IMR-90 (cell line): ENCODE results near the gene SLC35B4. TPM values are rescaled to one million over a fixed set of nuclear protein-coding genes. Genes with fewer than 3 reads are reported as not detected.

Experiments
- ATAC-seq: fragments of 200-7000 bp; cut with Tn5 transposase; 2 replicates; pipeline ENCODE4 v1.9.1; 2020; ENCODE audit warnings: low read depth, mild to moderate bottlenecking, moderate library complexity
- BruUV-seq: library from RNA; stranded (reverse); fragments of 400-500 nt; replicated peaks from 2 replicates; lab custom pipeline; 2021; lab: Mats Ljungman, UMichigan
- CTCF ChIA-PET: fragments of 300-600 bp; formaldehyde crosslinking; extraction: SDS; loops from one replicate; lab custom pipeline; 2021; ENCODE audit warnings: antibody characterized with exemption; lab: Yijun Ruan, JAX
- POLR2A ChIA-PET: fragments of 300-600 bp; sonication (Branson Sonifier 250); formaldehyde crosslinking; loops from one replicate; lab custom pipeline; 2022; ENCODE audit warnings: antibody characterized with exemption; ENCODE audit not compliant: unreplicated experiment; lab: Charles Lee
- DNase-seq: peaks from one replicate; pipeline ENCODE4 v3.0.0; 2013
- H2AFZ ChIP-seq: replicated peaks from 2 replicates; pipeline ENCODE3; 2013; ENCODE audit warnings: low read length, mild to moderate bottlenecking; ENCODE audit not compliant: poor library complexity
- H2AK5ac ChIP-seq: 2 replicates; pipeline ENCODE4 v1.6.1; 2013; ENCODE audit warnings: low read depth, low read length, inconsistent platforms
- H2AK9ac ChIP-seq: replicated peaks from 2 replicates; pipeline ENCODE3; 2013; ENCODE audit warnings: mild to moderate bottlenecking, low read depth, low read length, moderate library complexity; ENCODE audit not compliant: poor library complexity
- H2BK120ac ChIP-seq: 2 replicates; pipeline ENCODE4 v1.6.1; 2013; ENCODE audit warnings: low read depth, low read length, inconsistent platforms
- H2BK15ac ChIP-seq: 3 replicates; pipeline ENCODE4 v1.6.1; 2013; ENCODE audit warnings: low read depth, low read length, inconsistent platforms
- H2BK20ac ChIP-seq: 2 replicates; pipeline ENCODE4 v1.6.1; 2013; ENCODE audit warnings: low read depth, mild to moderate bottlenecking, inconsistent platforms, low read length, moderate library complexity
- H2BK5ac ChIP-seq: 2 replicates; pipeline ENCODE4 v1.6.1; 2013; ENCODE audit warnings: mild to moderate bottlenecking, low read depth, low read length, inconsistent platforms; ENCODE audit not compliant: poor library complexity, severe bottlenecking
- H3K14ac ChIP-seq: replicated peaks from 2 replicates; pipeline ENCODE4 v1.6.1; 2013; ENCODE audit warnings: low read depth, low read length, inconsistent platforms
- H3K18ac ChIP-seq: 2 replicates; pipeline ENCODE4 v1.6.1; 2013; ENCODE audit warnings: low read depth, low read length, control low read depth
- H3K23ac ChIP-seq: 2 replicates; pipeline ENCODE4 v1.6.1; 2013; ENCODE audit warnings: low read depth, low read length, inconsistent platforms
- H3K27ac ChIP-seq: 2 replicates; pipeline ENCODE4 v1.5.1; 2013; ENCODE audit warnings: mild to moderate bottlenecking, control low read depth, low read length; ENCODE audit not compliant: insufficient read depth
- H3K27me3 ChIP-seq: 2 replicates; pipeline ENCODE4 v1.6.1; 2013; ENCODE audit warnings: low read length; ENCODE audit not compliant: control insufficient read depth, insufficient read depth
- H3K36me3 ChIP-seq: 2 replicates; pipeline ENCODE4 v1.6.1; 2013; ENCODE audit warnings: low read length, mixed read lengths; ENCODE audit not compliant: control insufficient read depth, insufficient read depth
- H3K4ac ChIP-seq: 2 replicates; pipeline ENCODE4 v1.6.1; 2013; ENCODE audit warnings: low read depth, low read length, inconsistent platforms
- H3K4me1 ChIP-seq: 2 replicates; pipeline ENCODE4 v1.6.1; 2013; ENCODE audit warnings: low read length, mixed read lengths; ENCODE audit not compliant: control insufficient read depth, insufficient read depth
- H3K4me2 ChIP-seq: 2 replicates; pipeline ENCODE4 v1.6.1; 2013; ENCODE audit warnings: low read depth, mild to moderate bottlenecking, control low read depth, low read length, moderate library complexity
- H3K4me3 ChIP-seq: 2 replicates; pipeline ENCODE4 v1.5.1; 2013; ENCODE audit warnings: low read depth, mild to moderate bottlenecking, control low read depth, low read length, moderate library complexity; ENCODE audit not compliant: insufficient read depth
- H3K56ac ChIP-seq: 2 replicates; pipeline ENCODE4 v1.6.1; 2013; ENCODE audit warnings: low read length, inconsistent platforms; ENCODE audit not compliant: insufficient read depth; ENCODE audit errors: extremely low read depth
- H3K79me1 ChIP-seq, 2 experiments: 2 replicates each; pipeline ENCODE4 v1.6.1; 2013; ENCODE audit warnings: low read length in 2 of 2, inconsistent platforms in 1 of 2, low read depth in 1 of 2
- H3K9ac ChIP-seq: 2 replicates; pipeline ENCODE4 v1.6.1; 2013; ENCODE audit warnings: low read depth, low read length, control low read depth
- H3K9me1 ChIP-seq: 2 replicates; pipeline ENCODE4 v1.6.1; 2013; ENCODE audit warnings: low read length, inconsistent platforms; ENCODE audit not compliant: insufficient read depth
- H3K9me3 ChIP-seq: 2 replicates; pipeline ENCODE4 v1.6.1; 2013; ENCODE audit warnings: low read length; ENCODE audit not compliant: control insufficient read depth, insufficient read depth
- H4K20me1 ChIP-seq: 2 replicates; pipeline ENCODE4 v1.6.1; 2013; ENCODE audit warnings: low read length, inconsistent platforms; ENCODE audit not compliant: insufficient read depth
- H4K5ac ChIP-seq: 2 replicates; pipeline ENCODE4 v1.6.1; 2013; ENCODE audit warnings: mild to moderate bottlenecking, low read depth, low read length, control low read depth
- H4K8ac ChIP-seq, 2 experiments: 2 replicates each; pipeline ENCODE4 v1.6.1; 2013; ENCODE audit warnings: low read depth in 2 of 2, low read length in 2 of 2, control low read depth in 1 of 2, inconsistent platforms in 1 of 2
- H4K91ac ChIP-seq: 2 replicates; pipeline ENCODE4 v1.6.1; 2013; ENCODE audit warnings: low read depth, low read length, inconsistent platforms; ENCODE audit not compliant: insufficient read depth
- CEBPB ChIP-seq: IDR thresholded peaks from 2 replicates; pipeline ENCODE4 v1.6.1; 2012; ENCODE audit warnings: low read depth, low read length, improper control_type of control experiment
- CHD1 ChIP-seq: IDR thresholded peaks from 2 replicates; pipeline ENCODE4 v1.6.1; 2012; ENCODE audit warnings: low read depth, low read length, improper control_type of control experiment
- ELK1 ChIP-seq: fragments of 150-350 bp; IDR thresholded peaks from 2 replicates; pipeline ENCODE4 v1.6.1; 2016; ENCODE audit warnings: low read depth, mild to moderate bottlenecking, low read length, moderate library complexity, borderline replicate concordance
- MAFK ChIP-seq: IDR thresholded peaks from 2 replicates; pipeline ENCODE4 v1.6.1; 2012; ENCODE audit warnings: low read depth, low read length, improper control_type of control experiment
- MAZ ChIP-seq: IDR thresholded peaks from 2 replicates; pipeline ENCODE4 v1.6.1; 2012; ENCODE audit warnings: low read depth, mild to moderate bottlenecking, low read length, improper control_type of control experiment, moderate library complexity, borderline replicate concordance
- MXI1 ChIP-seq: IDR thresholded peaks from 2 replicates; pipeline ENCODE4 v1.6.1; 2012; ENCODE audit warnings: low read depth, mild to moderate bottlenecking, low read length, moderate library complexity, borderline replicate concordance
- NFE2L2 ChIP-seq: fragments of 150-350 bp; IDR thresholded peaks from 2 replicates; pipeline ENCODE4 v1.6.1; 2016; ENCODE audit warnings: low read depth, mild to moderate bottlenecking, low read length
- RAD21 ChIP-seq: IDR thresholded peaks from 2 replicates; pipeline ENCODE4 v1.6.1; 2012; ENCODE audit warnings: low read length, improper control_type of control experiment
- RFX5 ChIP-seq: IDR thresholded peaks from 2 replicates; pipeline ENCODE4 v1.8.0; 2012; ENCODE audit warnings: low read depth, mild to moderate bottlenecking, low read length, moderate library complexity
- SMC3 ChIP-seq: fragments of 150-350 bp; IDR thresholded peaks from 2 replicates; pipeline ENCODE4 v1.6.1; 2016; ENCODE audit warnings: low read depth, mild to moderate bottlenecking, antibody characterized with exemption, low read length, moderate library complexity
- WGBS, 2 experiments: methylation state at CpG; one replicate each; pipeline versions ENCODE4 v1.1.5 to v1.1.7; 2013; ENCODE audit warnings: missing lambda C conversion rate in 2 of 2; ENCODE audit not compliant: insufficient read length in 1 of 2; ENCODE audit errors: extremely low coverage in 2 of 2; 5-methylcytosine and 5-hydroxymethylcytosine counted together
- dilution Hi-C: fragments of 300-500 bp; cut with HindIII; formaldehyde crosslinking; loops from one replicate; pipeline ENCODE4 v1.14.3; 2018; ENCODE audit warnings: low sequenced_read_pairs; ENCODE audit not compliant: unreplicated experiment
- in situ Hi-C: fragments of 300-500 bp; cut with MboI; formaldehyde crosslinking; loops from 3 replicates; pipeline ENCODE4 v1.14.3; 2019; ENCODE audit warnings: low sequenced_read_pairs, inconsistent platforms, mixed read lengths
- intact Hi-C: fragments of 100-400 bp; cut with micrococcal nuclease; formaldehyde crosslinking; loops from 2 replicates; pipeline ENCODE4 v1.10.0; 2022
- polyA plus RNA-seq, 3 experiments: library from polyadenylated mRNA; depleted of rRNA; stranded (reverse); fragments of >200 nt; gene quantifications; 2 replicates each; pipeline ENCODE4 v1.2.3, GENCODE V29; 2012; ENCODE audit warnings: low replicate concordance in 1 of 3
- total RNA-seq: library from RNA; depleted of rRNA; stranded (reverse); fragments of >200 nt; gene quantifications from 2 replicates; pipeline ENCODE4 v1.2.3, GENCODE V29; 2012

The SLC35B4 gene
- total and polyA plus RNA-seq, 2 of the 4 experiments (the other 2 are of a cell fraction), result 10.0 to 15.6 TPM

- Histone ChIP-seq H3K4me2 (no peak overlapping the region), H2BK20ac (no peak overlapping the region), H3K14ac (no peak overlapping the region), H3K18ac (no peak overlapping the region), H3K27ac (no peak overlapping the region), H3K9ac (no peak overlapping the region), H2AK5ac (no peak overlapping the region), H3K36me3 (no peaks in the 10 kb centered on the region), H3K56ac (no peak overlapping the region), H3K4ac (no peak overlapping the region), H2AK9ac (no peak overlapping the region), H3K79me1 (no peaks in the 10 kb centered on the region), H3K23ac (no peak overlapping the region), H2BK15ac (no peak overlapping the region), H2BK5ac (no peak overlapping the region), H2AFZ (no peak overlapping the region), H4K20me1 (no peaks in the 10 kb centered on the region), H3K9me1 (0 out of 2 replicates have a peak, but pooled peaks cover 3% of the 10 kb centered on the region), H3K4me1 (peaks cover 3% of the 10 kb centered on the region), H4K91ac (no peak overlapping the region), H2BK120ac (no peak overlapping the region), H3K27me3 (peaks cover 2% of the 10 kb centered on the region; the same call in 1 of the 2 replicates), H4K8ac (no peak overlapping the region), H4K5ac (no peak overlapping the region), H3K9me3 (no peaks in the 10 kb centered on the region), H3K4me3 (no peak overlapping the region)
- WGBS, 2 experiments, result no CpG with 5 or more reads among the region's 2 CpGs
- BruUV-seq, result no TSS peak
- intact Hi-C loops (loop anchor here (10.0 kb wide), 1 partner anchor 179 kb away; no protein-coding TSS in a partner anchor), dilution Hi-C loops (no loop called here), in situ Hi-C loops (no loop called here)
- TF ChIP-seq RAD21, result no peak
- TF ChIP-seq ELK1, result no peak
- TF ChIP-seq MXI1, result no peak
- no peak for TF ChIP-seq CHD1
- TF ChIP-seq NFE2L2, result no peak
- TF ChIP-seq CEBPB, result no peak
- no peak for TF ChIP-seq MAFK
- no peak for TF ChIP-seq SMC3
- no peak for TF ChIP-seq MAZ
- no peak for TF ChIP-seq RFX5
- ChIA-PET POLR2A (no interaction called here), CTCF (no interaction called here)
- no peak for DNase-seq
- no peak for ATAC-seq
These were observed 7.4 kb upstream of the SLC35B4 start for GRCh38 chr7:134324107-134324506.
